GM23338 (cell line): ENCODE measurements around the gene SHISA9.

Source experiments
- CREB1 ChIP-seq: fragments of 250-450 bp; sonication (Bioruptor Pico); IDR thresholded peaks from 2 replicates; pipeline ENCODE4 v1.5.0; 2020; ENCODE audit warnings: low read depth, mild to moderate bottlenecking, moderate library complexity
- EZH2 ChIP-seq: fragments of 200-600 bp; sonication (generic); IDR thresholded peaks from one replicate; pipeline ENCODE4 v1.8.0; 2017; ENCODE audit warnings: antibody characterized with exemption, mild to moderate bottlenecking, low read depth; ENCODE audit not compliant: unreplicated experiment
- EZH2phosphoT487 ChIP-seq: fragments of 200-600 bp; sonication (generic); IDR thresholded peaks from one replicate; pipeline ENCODE4 v1.8.1; 2018; ENCODE audit warnings: antibody characterized with exemption; ENCODE audit not compliant: unreplicated experiment
- JUNB ChIP-seq: IDR thresholded peaks from one replicate; pipeline ENCODE4 v1.6.1; 2016; ENCODE audit warnings: antibody characterized with exemption; ENCODE audit not compliant: unreplicated experiment
- NANOG ChIP-seq: IDR thresholded peaks from 2 replicates; pipeline ENCODE4 v1.6.1; 2016; ENCODE audit warnings: antibody characterized with exemption, borderline replicate concordance
- POLR2AphosphoS5 ChIP-seq: IDR thresholded peaks from 2 replicates; pipeline ENCODE4 v1.6.1; 2016; ENCODE audit warnings: antibody characterized with exemption, low read depth
- STAT1 ChIP-seq: IDR thresholded peaks from one replicate; pipeline ENCODE4 v1.6.1; 2016; ENCODE audit warnings: antibody characterized with exemption; ENCODE audit not compliant: unreplicated experiment
- ZNF331 ChIP-seq: fragments of 250-450 bp; sonication (Bioruptor Pico); IDR thresholded peaks from 2 replicates; pipeline ENCODE4 v1.5.0; 2020; ENCODE audit warnings: low read depth, mild to moderate bottlenecking, moderate library complexity
- TF ChIP-seq, protein P1 (sequence below), 2 experiments: fragments of 200-600 bp in 1 of 2; sonication (generic) in 1 of 2; conservative IDR thresholded peaks; 2 replicates each; pipeline versions ENCODE4 v1.5.1 to v1.6.1; 2016 to 2017; ENCODE audit warnings: antibody characterized with exemption in 2 of 2, low read depth in 2 of 2, mild to moderate bottlenecking in 2 of 2, moderate library complexity in 1 of 2
- TF ChIP-seq, protein P2 (sequence below): IDR thresholded peaks from one replicate; pipeline ENCODE4 v1.6.1; 2018; ENCODE audit warnings: antibody characterized with exemption; ENCODE audit not compliant: unreplicated experiment

- TF ChIP-seq, protein P1, sequence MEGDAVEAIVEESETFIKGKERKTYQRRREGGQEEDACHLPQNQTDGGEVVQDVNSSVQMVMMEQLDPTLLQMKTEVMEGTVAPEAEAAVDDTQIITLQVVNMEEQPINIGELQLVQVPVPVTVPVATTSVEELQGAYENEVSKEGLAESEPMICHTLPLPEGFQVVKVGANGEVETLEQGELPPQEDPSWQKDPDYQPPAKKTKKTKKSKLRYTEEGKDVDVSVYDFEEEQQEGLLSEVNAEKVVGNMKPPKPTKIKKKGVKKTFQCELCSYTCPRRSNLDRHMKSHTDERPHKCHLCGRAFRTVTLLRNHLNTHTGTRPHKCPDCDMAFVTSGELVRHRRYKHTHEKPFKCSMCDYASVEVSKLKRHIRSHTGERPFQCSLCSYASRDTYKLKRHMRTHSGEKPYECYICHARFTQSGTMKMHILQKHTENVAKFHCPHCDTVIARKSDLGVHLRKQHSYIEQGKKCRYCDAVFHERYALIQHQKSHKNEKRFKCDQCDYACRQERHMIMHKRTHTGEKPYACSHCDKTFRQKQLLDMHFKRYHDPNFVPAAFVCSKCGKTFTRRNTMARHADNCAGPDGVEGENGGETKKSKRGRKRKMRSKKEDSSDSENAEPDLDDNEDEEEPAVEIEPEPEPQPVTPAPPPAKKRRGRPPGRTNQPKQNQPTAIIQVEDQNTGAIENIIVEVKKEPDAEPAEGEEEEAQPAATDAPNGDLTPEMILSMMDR (conservative IDR thresholded peaks at IDR 0.05; ENCODE audit: low read depth in 2 of 2), result no peak
- TF ChIP-seq, protein P2, sequence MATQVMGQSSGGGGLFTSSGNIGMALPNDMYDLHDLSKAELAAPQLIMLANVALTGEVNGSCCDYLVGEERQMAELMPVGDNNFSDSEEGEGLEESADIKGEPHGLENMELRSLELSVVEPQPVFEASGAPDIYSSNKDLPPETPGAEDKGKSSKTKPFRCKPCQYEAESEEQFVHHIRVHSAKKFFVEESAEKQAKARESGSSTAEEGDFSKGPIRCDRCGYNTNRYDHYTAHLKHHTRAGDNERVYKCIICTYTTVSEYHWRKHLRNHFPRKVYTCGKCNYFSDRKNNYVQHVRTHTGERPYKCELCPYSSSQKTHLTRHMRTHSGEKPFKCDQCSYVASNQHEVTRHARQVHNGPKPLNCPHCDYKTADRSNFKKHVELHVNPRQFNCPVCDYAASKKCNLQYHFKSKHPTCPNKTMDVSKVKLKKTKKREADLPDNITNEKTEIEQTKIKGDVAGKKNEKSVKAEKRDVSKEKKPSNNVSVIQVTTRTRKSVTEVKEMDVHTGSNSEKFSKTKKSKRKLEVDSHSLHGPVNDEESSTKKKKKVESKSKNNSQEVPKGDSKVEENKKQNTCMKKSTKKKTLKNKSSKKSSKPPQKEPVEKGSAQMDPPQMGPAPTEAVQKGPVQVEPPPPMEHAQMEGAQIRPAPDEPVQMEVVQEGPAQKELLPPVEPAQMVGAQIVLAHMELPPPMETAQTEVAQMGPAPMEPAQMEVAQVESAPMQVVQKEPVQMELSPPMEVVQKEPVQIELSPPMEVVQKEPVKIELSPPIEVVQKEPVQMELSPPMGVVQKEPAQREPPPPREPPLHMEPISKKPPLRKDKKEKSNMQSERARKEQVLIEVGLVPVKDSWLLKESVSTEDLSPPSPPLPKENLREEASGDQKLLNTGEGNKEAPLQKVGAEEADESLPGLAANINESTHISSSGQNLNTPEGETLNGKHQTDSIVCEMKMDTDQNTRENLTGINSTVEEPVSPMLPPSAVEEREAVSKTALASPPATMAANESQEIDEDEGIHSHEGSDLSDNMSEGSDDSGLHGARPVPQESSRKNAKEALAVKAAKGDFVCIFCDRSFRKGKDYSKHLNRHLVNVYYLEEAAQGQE, result no peak
- TF ChIP-seq STAT1 (no peak), EZH2 (no peak), POLR2AphosphoS5 (no peak), CREB1 (CRISPR knock-in tag) (no peak), EZH2phosphoT487 (no peak), NANOG (no peak), JUNB (no peak), ZNF331 (CRISPR knock-in tag) (no peak)
Observed at GRCh38 chr16:13148836-13149235, 247.4 kb downstream of the SHISA9 start.
